Transverse colon (tissue), 4 donors: ENCODE data around the gene A4GALT. TPM values are rescaled to one million over a fixed set of nuclear protein-coding genes. Genes with fewer than 3 reads are reported as not detected.

Source experiments
- DNase-seq: peaks from one replicate; pipeline ENCODE4 v3.0.0-alpha.2; 2019
- H3K27ac ChIP-seq, 4 donors: fragments of 200-600 bp; sonication (generic); 2 replicates each; pipeline ENCODE4 v1.5.1; 2016 to 2018; ENCODE audit warnings: inconsistent platforms in 4 of 4
- H3K27me3 ChIP-seq: fragments of 200-600 bp; sonication (generic); 2 replicates; pipeline ENCODE4 v1.5.1; 2017; ENCODE audit warnings: inconsistent platforms
- H3K36me3 ChIP-seq, 4 donors: fragments of 200-600 bp; sonication (generic); 2 replicates each; pipeline ENCODE4 v1.5.1; 2017 to 2019; ENCODE audit warnings: inconsistent platforms in 4 of 4
- H3K4me1 ChIP-seq, 4 donors: fragments of 200-600 bp; sonication (generic); 2 replicates each; pipeline ENCODE4 v1.5.1; 2017 to 2020; ENCODE audit warnings: inconsistent platforms in 4 of 4
- H3K4me3 ChIP-seq, 4 donors: fragments of 200-600 bp; sonication (generic); 1 replicate in 1 of 4; 2 replicates in 3 of 4; pipeline versions ENCODE4 v1.5.1 to v1.6.1; 2017 to 2019; ENCODE audit warnings: inconsistent platforms in 4 of 4
- H3K9me3 ChIP-seq, 2 donors: fragments of 200-600 bp; sonication (generic); 2 replicates each; pipeline ENCODE4 v1.5.1; 2017 to 2019; ENCODE audit warnings: inconsistent platforms in 2 of 2
- CTCF ChIP-seq, 5 experiments: fragments of 200-600 bp in 3 of 5; fragments of 450-650 bp in 2 of 5; sonication (generic) in 3 of 5; IDR thresholded peaks; 1 replicate in 2 of 5; 2 replicates in 3 of 5; pipeline ENCODE4 v1.5.1; 2016 to 2017; ENCODE audit warnings: antibody characterized with exemption in 5 of 5, inconsistent platforms in 3 of 5, mild to moderate bottlenecking in 2 of 5, moderate library complexity in 1 of 5
- EP300 ChIP-seq: sonication (generic); formaldehyde crosslinking; IDR thresholded peaks from one replicate; pipeline ENCODE4 v1.6.1; 2017; ENCODE audit warnings: antibody characterized with exemption, low read depth
- POLR2A ChIP-seq: fragments of 450-650 bp; IDR thresholded peaks from one replicate; pipeline ENCODE4 v1.6.1; 2016; ENCODE audit warnings: antibody characterized with exemption, mild to moderate bottlenecking, moderate library complexity
- POLR2AphosphoS5 ChIP-seq, 3 donors: sonication (generic); formaldehyde crosslinking; IDR thresholded peaks; one replicate each; pipeline ENCODE4 v1.6.1; 2016; ENCODE audit warnings: antibody characterized with exemption in 3 of 3
- WGBS, 2 donors: methylation state at CpG; one replicate each; pipeline ENCODE4 v1.1.5; 2018; ENCODE audit warnings: low coverage in 1 of 2; 5-methylcytosine and 5-hydroxymethylcytosine counted together
- in situ Hi-C, 4 donors: fragments of 200-750 bp; cut with MboI; loops; one replicate each; pipeline versions ENCODE4 v1.15.0 to v1.15.1; 2017; ENCODE audit warnings: low sequenced_read_pairs in 3 of 4, low pct_ligation_motif_present in 1 of 4, low pct_unique_long_range_greater_than_20kb in 1 of 4
- intact Hi-C: fragments of 100-400 bp; cut with DNase I; formaldehyde crosslinking; loops from one replicate; pipeline ENCODE4 v1.15.1; 2023; ENCODE audit warnings: low total_unique reads
- total RNA-seq, 4 donors: library from RNA; depleted of rRNA; stranded (reverse); fragments of >200 nt; gene quantifications; one replicate each; pipeline ENCODE4 v1.1.0, GENCODE V29; 2016

Gene A4GALT
- total RNA-seq, 4 donors from 2014 or later = 6.3 to 31.4 (median 12.7) TPM

- 73% methylated on average over 4 to 7 of the region's 7 CpGs for WGBS, 2 donors
- in situ Hi-C loops = loop anchor here (10.0 to 25.0 kb wide), 3 partner anchors 74 to 386 kb away; partner anchors contain the start of genes A4GALT (in 1 of the 4) and ARFGAP3 (in 1 of the 4)
- no peaks in the 10 kb centered on the region for H3K9me3 ChIP-seq
- no peak for DNase-seq
- H3K27ac ChIP-seq = no peak overlapping the region
- no peak overlapping the region for H3K4me3 ChIP-seq
- peaks cover 22 to 29% (median 27%) of the 10 kb centered on the region in 4 donors for H3K4me1 ChIP-seq
- no peaks in the 10 kb centered on the region for H3K36me3 ChIP-seq
- intact Hi-C loops = no loop called here
- TF ChIP-seq POLR2A (no peak), EP300 (no peak), CTCF (IDR thresholded peaks at IDR 0.05) (no peak), POLR2AphosphoS5 (IDR thresholded peaks at IDR 0.05) (no peak)
- H3K27me3 ChIP-seq = no peaks in the 10 kb centered on the region
Measured at GRCh38 chr22:42651134-42651533, 69.5 kb downstream of the A4GALT start.

GRCh38 chr22:42649246-42650099 is 71.2 kb downstream of the A4GALT start, which contains the start of gene CYB5R3:
TSS of gene CYB5R3 (minus strand) at chr22:42649392. CDS start at chr22:42649315, 77 bp downstream.
- WGBS, 2 donors = 24% methylated on average over 8 of the region's 81 CpGs; no CpG with 5 or more reads in 1 of the 2 donors
- Histone ChIP-seq H3K27me3 (no peaks in the 10 kb centered on the region), H3K36me3 (no peaks in the 10 kb centered on the region), H3K4me1 (peaks cover 38 to 46% (median 44%) of the 10 kb centered on the region in 4 donors), H3K9me3 (no peaks in the 10 kb centered on the region), H3K4me3 (peak within 1 kb of the TSS; percentile 58 to 89 (median 76)), H3K27ac (peak within 1 kb of the TSS; percentile 90 to 98 (median 95))
- in situ Hi-C loops (loop anchor here (10.0 to 25.0 kb wide), 3 partner anchors 75 to 388 kb away; partner anchors contain the start of genes A4GALT (in 1 of the 4) and ARFGAP3 (in 1 of the 4)), intact Hi-C loops (no loop called here)
- peak; percentile 88 for DNase-seq
- TF ChIP-seq POLR2A (no peak), EP300 (no peak), POLR2AphosphoS5 (IDR thresholded peaks at IDR 0.05) (peak in 2 of 3 donors; percentile 29 to 60), CTCF (IDR thresholded peaks at IDR 0.05) (no peak)

GRCh38 chr22:42648368-42649245 is 72.1 kb downstream of the A4GALT start:
- Histone ChIP-seq H3K36me3 (no peaks in the 10 kb centered on the region), H3K27me3 (no peaks in the 10 kb centered on the region), H3K4me1 (peaks cover 46 to 54% (median 52%) of the 10 kb centered on the region in 4 donors), H3K9me3 (no peaks in the 10 kb centered on the region), H3K27ac (peak overlapping the region; percentile 90 to 98 (median 95)), H3K4me3 (peak overlapping the region; percentile 58 to 89 (median 76))
- intact Hi-C loops = no loop called here
- in situ Hi-C loops = no loop called here
- TF ChIP-seq POLR2AphosphoS5 (IDR thresholded peaks at IDR 0.05) (peak; percentile 81 to 92 (median 91)), POLR2A (peak; percentile 90), CTCF (IDR thresholded peaks at IDR 0.05) (no peak), EP300 (peak; percentile 15)
- 4% methylated on average over 23 of the region's 49 CpGs; no CpG with 5 or more reads in 1 of the 2 donors for WGBS, 2 donors
- peak; percentile 89 for DNase-seq
